Measurements from ENCODE around the gene SLC35F3.
"Not testable (repeated sequence)": the region's sequence is repeated elsewhere in the genome, so short reads cannot be mapped to it uniquely, and the experiment has no call there.

The SLC35F3 gene

DNA sequence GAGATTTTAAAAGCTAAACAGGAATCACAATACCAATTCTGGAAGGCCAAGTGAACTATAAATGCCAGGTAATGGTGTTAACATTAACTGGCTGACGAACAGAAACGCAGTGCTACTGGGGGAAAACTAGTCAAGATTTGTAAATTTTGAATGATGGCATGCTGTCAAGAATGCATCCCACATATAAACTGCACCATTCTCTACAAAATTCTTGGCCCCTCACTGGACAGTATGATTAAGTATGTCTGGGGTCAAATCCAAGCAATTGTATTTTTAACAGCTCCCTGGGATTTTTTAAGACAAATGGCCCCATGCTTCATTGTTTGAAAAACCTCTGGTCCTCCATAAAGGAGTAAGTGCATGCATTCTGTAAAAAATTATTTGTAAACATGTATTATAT, 395.6 kb downstream of the SLC35F3 start:
- no peak for DNase-seq

DNA sequence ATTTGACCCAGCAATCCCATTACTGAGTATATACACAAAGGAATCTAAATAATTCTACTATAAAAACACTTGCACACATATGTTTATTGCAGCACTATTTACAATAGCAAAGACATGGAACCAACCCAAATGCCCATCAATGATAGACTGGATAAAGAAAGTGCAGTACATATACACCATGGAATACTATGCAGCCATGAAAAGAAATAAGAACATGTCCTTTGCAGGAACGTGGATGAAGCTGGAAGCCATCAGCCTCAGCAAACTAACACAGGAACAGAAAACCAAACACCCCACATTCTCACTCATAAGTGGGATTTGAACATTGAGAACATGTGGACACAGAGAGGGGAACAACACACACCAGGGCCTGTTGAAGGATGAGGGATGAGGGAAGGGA, 397.2 kb downstream of the SLC35F3 start:
- not testable (repeated sequence) for DNase-seq

DNA sequence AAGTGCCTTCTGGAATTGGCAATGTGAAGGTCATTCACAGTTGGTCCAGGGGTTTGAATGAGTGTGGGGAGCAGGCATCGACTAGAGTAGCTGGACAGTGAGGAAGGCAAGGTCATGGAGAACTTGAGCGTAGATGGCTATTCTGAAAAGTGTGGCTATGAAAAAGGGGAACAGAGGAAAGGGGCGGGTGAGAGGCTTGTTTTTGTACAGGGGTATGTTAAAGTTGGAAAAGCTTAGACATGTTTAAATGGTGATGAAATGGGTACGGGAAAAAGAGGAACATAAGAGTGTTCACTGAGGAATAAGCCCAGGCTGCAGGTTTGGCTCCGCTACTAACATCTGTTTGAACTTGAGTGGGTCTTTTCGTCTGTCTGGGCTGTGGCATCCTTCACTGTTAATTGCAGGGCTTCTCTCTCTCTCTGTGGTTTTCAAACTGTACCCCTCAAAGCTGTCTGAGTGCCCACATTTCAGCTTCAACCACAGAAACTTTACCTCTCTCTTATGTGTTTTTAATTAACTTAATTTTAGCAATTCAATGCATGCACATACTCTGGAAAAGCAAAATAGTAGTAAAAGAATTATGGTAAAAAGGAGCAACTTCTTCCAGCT, 398.0 kb downstream of the SLC35F3 start:
- DNase-seq, result no peak

DNA sequence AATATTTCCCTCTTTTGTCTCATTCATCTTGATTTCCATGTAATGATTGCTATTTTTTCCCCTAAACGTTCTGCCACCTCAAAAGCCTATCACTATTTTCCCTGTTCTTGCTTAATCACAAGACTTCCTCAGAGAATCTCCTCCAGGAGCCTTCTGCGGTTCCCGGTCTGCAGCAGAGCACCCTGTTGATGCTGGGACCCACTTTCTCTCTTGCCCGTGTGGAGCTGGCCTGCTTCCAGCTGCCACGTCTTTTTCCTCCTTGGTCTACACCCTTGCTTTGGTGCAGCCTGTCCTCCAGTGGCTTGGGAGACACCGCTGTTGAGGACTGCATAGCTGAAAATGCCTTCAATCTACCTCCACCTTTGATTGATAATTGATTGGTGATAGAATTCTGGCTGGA, 398.8 kb downstream of the SLC35F3 start:
- no peak for DNase-seq

DNA sequence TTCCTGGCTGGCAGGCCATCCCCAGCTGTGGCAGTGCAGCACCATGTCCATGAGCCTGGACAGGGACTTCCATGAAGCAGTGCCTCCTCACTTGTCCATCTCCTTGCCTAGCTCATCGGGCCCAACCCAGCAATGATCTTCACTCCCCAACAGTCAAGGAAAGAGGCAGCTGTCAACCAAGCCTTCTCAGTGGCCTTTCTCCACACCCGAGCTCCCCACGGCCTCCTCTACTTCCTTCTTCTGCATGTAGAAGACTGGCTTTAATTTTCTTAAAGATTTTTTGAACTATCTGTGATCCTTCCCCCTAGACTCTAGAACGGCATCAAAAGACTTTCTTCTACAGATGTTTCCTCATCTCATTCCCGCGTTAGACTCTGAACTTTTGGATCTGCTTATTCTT, 403.2 kb downstream of the SLC35F3 start:
- no peak for DNase-seq

DNA sequence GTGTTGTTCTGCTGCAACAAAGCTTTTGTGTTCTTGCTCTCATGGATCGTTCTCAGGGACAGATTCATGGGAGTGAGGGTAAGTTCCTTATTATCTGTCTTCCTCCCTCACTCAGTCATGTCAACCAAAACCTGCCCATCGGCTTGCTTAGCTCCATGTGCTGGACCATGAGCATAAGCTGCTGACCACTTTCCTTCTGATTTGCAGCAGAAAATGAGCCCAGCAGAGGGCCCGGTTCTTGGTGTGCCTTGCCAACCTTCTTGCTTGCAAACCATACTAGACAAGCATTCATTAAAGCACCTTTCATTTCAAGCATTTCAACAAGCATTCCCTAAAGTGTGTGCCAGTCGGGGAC, 404.7 kb downstream of the SLC35F3 start:
- DNase-seq, result no peak

DNA sequence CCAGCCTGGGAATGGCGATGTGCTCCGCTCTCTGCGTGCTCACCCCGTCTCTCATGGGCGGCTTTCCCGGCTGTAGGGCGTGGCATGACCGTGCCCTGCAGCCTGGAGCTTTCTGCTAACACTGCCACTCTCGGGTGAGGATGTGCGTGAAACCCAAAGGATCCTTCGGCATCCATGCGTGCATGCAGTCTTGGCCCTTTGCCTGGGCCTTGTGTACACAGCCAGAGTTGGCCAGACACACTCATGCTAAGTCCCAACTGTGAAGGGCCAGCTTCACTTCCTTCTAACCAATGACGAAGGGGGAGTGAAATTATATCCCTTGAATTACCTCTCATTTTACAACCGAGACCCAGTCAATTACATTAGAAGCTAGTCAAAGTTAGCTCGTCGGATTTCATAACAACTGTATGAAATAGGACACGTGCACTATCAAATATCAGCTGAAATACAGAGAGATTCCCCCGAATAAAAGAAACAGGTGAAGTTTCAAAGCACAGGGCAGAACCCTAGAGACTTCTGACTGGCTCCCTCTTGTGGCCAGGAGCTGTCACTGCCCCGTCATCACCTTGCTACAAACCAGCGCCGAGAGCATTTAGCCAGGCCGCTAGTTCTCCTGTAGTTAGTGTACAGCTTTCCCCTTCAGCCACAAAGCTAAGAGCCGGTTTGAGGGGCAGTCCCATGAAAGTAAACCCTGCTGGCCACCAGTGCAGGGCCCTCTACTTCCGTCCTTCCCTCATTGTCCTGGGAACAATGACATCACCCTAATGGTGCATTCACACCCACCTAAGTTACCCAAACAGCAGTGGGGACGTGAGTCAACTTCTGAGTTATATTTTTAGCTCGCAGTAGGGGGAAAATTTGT, 405.4 kb downstream of the SLC35F3 start:
- DNase-seq, result peak; percentile 78

DNA sequence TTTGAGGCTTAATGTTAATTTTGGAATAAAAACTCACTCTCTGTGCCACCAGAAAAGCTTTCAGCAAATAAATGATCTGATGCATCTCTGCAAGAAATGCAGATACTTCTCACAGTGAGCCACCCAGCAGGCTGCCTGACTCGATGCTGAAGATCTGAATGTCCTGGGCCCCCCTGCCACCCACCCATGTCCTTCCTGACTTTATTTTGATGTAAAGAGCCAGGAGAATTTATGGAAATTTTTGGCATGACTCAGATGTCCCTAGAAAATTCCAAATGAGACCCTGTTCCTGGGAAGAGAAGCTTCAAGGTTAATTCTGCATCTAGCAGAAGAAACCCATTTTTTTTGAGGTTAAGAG, 406.0 kb downstream of the SLC35F3 start:
- no peak for DNase-seq

DNA sequence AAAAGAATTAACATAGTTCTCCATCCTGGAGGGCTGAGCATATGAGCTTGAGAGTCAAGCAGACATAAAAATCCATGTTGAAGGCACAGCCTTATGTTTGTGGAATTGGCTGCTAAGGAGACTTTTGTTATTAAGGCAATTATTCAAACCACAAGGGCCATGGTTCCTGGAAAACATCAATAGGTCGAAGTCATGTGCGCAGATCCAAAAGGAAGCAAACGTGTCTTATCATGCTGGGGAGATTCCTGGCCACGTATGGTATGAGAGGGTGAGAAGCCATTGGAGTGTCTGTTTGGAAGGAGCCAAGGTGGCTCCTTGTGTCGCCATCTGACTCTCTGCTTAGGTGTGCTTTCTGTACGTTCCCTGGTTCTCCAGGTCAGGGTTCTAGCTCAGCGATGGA, 406.9 kb downstream of the SLC35F3 start:
- DNase-seq, result no peak

DNA sequence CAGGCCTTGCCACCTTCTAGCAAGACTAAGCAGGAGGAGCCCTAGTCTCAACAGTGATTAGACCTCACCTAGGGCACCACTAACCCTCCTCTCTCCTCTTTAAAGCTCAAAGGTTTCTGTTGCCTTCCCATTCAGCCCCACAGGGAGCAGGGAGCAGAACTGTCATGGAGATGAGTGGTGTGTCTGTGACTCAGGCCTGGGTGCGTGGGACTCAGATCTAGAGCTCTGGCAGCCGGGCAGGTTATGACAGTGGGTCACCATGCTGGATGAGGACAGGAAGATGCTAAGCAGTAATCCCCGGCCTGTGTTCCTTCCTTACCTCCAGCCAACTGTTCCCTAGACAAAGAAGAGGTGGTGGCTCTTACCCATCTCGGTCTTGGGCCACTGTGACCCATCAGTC, 408.7 kb downstream of the SLC35F3 start:
- DNase-seq, result no peak

DNA sequence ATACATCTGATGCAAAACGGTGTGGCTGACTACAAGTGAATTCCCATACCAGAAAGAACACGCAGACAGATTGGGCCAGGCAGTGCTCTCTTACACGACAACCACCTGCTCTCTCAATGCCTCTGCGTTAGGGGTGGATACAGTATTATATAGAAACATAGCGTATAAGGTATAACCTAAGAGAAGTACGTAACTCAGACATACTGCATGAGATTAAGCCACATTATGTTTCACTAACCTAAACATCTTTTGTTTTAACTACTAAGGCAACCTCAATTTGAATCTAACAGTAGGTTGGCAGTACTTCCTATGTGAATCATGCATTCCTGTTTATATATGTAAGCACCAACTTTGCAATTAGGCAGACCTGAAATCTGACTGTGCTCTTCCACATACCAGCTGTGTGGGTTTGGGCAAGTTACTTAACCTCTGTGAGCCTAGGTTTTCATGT, 410.6 kb downstream of the SLC35F3 start:
- peak; percentile 80 for DNase-seq

DNA sequence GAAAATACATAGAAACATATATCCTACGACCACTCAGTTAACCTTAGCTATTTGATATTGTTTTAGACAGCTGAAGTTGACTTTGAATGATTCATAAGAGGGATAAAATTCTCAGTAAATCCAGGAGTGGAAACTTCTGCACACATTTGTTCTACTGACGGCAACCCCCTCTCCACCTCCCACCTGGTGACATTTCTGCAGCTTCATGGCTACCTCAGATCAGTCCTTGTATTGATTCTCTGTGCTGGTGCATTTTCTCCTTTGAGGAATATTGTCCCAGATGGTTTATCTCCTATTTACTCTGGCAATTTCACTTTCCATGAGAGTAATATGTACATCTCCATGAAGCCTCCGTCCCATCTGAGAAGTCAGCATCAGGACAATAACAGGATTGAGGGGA, 411.1 kb downstream of the SLC35F3 start:
- no peak for DNase-seq

DNA sequence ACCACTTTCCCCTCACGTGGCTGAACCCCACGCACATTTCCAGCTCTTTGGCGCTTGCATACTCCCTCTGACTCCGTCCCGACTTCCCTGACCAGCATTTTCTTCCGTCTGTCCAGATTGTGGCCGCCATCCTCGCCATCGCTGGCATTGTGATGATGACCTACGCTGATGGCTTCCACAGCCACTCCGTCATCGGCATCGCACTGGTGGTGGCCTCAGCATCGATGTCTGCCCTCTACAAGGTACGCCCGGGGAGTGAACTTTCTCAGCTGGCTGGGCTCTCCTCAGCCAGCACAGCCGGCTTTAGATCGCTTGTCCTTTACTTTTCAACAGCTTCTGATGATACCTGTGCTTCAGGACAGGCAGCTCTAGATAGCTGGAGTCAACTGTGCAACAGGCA, 412.0 kb downstream of the SLC35F3 start:
- DNase-seq, result no peak

DNA sequence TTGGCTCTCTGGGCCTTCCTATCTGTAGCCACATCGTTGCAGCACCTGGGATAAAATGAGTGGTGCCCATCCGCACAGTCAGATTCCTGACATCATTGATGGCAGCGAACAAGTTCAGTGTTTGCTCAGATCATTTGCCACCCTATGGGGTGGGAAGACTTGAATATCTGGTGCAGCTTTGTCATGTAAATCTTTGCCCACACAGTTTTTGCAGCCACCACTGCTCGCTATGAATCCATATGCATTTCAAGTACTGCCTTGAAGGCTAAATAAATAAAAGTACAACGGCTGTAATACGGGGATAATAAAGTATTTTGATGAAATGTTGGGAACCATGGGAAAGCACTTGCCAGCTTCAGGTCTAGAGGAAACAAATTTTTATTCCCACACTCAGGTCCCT, 412.5 kb downstream of the SLC35F3 start:
- DNase-seq, result no peak

DNA sequence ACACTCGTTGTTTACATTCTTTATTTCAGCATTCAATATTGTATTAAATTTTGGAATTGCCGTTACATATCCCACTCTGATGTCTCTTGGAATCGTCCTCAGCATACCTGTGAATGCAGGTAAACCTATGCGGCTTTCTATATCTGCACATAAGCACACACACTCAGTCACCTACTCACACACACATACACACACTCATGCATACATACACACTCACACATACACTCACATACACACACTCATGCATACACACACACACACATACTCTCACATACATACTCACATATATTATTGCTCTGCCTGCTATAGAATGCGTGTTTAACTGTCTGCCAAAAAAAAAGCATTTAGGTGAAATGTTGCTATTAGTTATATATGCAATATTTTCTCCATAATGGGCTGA, 415.6 kb downstream of the SLC35F3 start:
- no peak for DNase-seq

DNA sequence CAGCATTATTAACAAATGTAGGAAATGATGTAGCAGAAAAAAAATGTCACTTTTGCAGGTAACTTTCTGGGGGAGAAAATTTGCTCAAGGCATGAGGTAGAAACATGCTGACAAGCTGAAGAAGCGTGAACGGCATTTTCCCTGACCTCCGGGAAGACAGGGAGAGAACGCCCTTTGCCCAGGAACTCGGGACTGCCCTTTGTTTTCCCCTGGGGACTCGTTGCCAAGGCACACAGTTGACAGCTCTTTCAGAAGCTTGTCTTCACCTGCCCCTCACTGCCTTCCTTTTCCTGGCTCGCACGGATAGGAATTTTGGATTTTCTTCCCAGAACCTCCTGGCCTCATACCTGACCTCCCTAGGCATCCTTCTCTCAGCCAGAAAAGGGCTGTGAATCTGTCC, 416.1 kb downstream of the SLC35F3 start:
- no peak for DNase-seq

DNA sequence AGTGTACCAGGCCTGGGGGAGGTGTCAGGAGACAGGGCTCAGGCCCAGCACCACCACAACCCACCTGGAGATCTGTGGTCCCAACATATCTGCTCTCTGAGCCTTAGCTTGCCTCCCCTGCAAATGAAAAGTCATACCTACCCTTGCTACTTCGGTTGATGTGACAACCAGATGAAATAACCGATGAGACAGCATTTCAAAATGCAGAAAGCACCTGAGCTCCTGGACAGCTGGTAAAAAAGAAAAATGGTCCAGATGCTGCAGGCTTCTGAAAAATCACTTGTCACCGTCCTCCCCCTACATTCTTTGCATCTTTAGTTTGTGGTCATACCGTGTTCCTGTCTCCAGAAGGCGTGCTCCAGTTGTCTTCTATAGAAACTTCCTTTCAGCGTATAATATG, 416.8 kb downstream of the SLC35F3 start:
- no peak for DNase-seq

DNA sequence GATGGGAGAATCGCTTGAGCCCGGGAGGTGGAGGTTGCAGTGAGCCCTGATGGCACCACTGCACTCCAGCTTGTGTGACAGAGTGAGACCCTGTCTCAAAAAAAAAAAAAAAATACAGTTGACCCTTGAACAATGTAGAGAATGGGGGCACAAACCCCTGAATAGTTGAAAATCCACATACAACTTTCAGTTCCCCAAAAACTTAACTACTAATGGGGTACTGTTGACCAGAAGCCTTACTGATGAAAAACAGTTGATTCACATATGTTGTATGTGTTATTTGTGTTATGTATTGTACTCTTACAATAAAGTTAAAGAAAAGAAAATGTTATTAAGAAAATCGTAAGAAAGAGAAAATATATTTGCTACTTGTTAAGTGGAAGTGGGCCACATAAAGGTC, 417.6 kb downstream of the SLC35F3 start:
- DNase-seq, result no peak

DNA sequence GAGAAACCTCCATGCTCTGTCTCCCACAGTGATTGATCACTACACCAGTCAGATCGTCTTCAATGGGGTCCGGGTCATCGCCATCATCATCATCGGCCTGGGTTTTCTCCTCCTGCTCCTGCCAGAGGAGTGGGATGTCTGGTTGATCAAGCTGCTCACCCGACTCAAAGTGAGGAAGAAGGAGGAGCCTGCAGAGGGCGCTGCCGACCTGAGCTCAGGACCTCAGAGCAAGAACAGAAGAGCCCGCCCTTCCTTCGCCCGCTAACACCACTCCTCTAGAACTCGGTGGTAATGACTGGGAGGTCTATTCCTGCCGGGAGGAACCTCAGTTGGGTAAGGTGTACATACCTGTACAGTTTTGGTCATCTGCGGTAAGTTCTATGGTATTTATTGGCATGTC, 418.5 kb downstream of the SLC35F3 start:
- DNase-seq, result peak; percentile 58

DNA sequence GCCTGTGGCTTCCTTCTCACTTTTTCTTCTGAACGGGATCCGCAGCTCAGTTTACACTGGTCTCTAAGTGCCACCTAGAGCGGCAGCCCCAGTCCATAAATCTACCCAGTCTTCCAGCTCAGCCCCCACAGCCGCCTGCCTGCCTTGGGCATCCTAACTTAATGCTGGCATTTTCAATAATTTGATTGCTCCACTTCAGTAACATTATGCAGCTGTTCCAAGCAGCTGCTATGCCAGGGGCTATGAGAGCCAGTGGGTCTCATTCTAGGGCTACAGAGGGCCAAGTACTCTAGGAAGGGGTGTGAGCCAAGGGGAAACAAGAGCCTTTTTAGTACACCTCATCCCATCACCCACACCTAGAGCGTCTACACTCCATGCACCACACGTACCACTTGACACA, 420.3 kb downstream of the SLC35F3 start:
- no peak for DNase-seq

DNA sequence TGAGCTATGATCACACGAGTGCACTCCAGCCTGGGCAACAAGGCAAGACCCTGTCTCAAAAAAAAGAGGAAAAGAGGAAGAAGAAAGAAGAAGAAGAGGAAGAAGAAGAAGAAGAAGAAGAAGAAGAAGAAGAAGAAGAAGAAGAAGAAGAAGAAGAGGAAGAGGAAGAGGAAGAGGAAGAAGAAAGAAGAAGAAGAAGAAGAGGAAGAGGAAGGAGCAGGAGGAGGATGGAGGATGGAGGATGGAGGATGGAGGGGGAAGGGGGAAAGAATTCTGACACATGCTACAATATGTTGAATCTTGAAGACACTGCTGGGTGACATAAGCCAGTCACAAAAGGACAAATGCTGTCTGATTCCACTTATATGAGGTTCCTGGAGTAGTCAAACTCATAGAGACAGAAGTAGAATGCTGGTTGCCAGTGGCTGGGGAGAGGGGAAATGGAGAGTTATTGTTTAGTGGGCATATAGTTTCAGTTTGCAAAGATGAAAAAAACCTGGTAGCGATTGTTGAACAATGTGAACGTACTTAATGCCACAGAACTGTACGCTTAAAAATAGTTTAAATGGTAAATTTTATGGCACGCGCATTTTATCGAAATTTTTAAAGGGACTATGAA, 421.5 kb downstream of the SLC35F3 start:
- peak; percentile 35 for DNase-seq

DNA sequence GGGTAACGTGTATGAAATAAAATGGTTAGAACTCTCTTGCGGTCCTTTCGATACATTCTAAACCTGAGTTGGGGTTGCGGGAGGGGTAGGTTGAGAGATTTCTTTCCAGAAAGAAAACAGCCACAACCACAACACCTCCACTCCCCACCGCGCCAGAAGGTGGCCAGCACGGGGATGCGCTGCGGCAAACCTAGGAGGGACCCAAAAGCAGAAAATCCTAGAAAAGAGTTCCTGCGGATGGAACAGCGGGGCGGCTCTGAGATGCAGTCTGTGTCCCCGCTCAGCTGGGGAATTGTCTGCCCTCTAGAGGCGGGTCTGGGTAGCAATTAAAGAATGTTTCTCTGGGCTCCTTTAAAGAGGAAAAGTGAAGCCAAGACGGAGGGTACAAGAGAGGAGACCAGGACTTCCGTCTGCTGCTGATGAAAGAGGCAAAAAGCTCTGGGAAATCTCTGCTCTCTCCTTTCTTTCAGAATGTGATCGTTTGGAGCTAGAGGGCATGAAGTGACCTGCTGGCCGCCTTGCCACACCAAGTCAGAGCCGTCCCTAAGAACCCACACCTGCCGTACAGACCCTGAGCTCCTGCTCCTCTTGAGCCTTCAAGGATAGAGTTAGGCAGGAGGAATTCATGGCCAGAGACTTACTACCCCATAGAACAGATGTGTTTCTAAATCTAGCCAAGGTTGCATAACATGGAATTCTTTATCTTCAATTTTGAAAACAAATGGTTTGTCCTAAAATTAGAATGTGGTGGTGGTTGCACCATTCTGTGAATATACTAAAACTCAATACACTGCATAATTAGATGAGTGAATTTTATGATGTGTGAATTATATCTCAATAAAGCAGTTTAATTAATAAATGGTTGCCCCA, 422.3 kb downstream of the SLC35F3 start:
- peak; percentile 81 for DNase-seq

DNA sequence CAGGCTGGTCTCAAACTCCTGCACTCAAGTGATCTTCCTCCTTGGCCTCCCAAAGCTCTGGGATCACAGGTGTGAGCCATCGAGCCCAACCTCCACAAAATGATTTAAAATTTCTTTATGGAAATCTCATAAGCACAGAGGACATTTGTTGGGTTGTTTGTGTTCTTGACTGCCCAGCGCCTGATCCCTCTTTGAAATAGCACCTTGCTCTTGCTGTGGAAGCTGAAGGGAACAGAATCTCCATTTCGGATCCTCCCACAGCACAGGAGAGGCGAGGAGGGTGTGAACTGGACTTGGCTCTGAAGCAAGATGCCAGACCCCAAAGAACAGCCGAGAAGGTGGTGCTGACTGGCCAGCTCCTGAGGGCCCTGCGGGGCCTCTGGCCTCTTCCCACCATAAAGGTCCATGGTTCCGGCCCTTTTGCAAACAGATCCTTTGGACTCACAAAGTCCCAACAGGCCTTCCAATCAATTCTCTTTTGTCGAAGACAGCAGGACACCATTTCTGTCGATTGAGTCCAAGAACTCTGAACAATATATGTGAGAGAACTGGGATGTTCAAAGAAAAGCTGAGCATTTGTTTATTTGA, 423.2 kb downstream of the SLC35F3 start:
- no peak for DNase-seq
